ENCODE results near the gene COX17. TPM values are rescaled to one million over a fixed set of nuclear protein-coding genes. Genes with fewer than 3 reads are reported as not detected.

The COX17 gene
- total and polyA plus RNA-seq, 2 of the 13 experiments (the other 11 are each of a cell fraction or from before 2014, with no cell fraction given), result 41.4 to 51.0 TPM

DNA sequence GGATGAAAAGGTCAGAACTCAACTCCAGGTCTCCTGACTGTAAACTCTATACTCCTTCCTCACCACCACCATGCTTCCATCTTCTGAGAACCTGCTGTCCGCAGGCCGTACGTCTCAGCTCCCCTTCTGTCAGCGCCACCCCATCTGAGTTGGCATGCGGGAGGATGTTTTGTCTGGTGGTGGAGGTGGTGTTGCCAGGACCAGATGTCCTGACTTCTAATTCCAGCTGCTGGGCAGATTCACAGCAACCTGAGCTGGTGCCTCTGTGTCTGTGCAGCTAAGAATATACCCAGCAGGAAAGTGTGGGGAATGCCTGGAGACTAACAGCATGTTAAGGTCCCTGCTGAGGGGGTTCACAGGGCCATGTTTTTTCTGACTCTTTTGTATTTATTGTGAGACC lies 56.3 kb downstream of the COX17 start:
- intact Hi-C loops (cut with micrococcal nuclease; ENCODE audit: unreplicated experiment), result loop anchor here (5.0 kb wide), 1 partner anchor 309 kb away; no protein-coding TSS in a partner anchor
- Histone ChIP-seq H3K27me3 (ENCODE audit: control insufficient read depth in 1 of 2, insufficient read depth in 2 of 2, low read length in 2 of 2) (peaks cover 2 to 10% of the 10 kb centered on the region in 2 experiments; a peak in 2 of 5 replicates), H3K36me3 (replicated peaks in 1 of 2; ENCODE audit: control insufficient read depth in 1 of 2, insufficient read depth in 2 of 2, low read length in 2 of 2) (no peaks in the 10 kb centered on the region), H3K4me2 (ENCODE audit: low read depth, low read length) (no peak overlapping the region), H2AFZ (ENCODE audit: low read length) (no peak overlapping the region), H3K27ac (ENCODE audit: extremely low read length, insufficient read depth, low read length) (no peak overlapping the region), H3K4me3 (replicated peaks in 1 of 3; ENCODE audit: insufficient read depth in 1 of 3, low read depth in 2 of 3, low read length in 3 of 3) (no peak overlapping the region), H3K79me2 (ENCODE audit: insufficient read depth, low read length) (no peaks in the 10 kb centered on the region), H3K4me1 (ENCODE audit: insufficient read depth, low read length) (no peaks in the 10 kb centered on the region), H3K9ac (ENCODE audit: insufficient read depth, low read depth, low read length) (no peak overlapping the region), H4K20me1 (ENCODE audit: insufficient read depth, low read length) (no peaks in the 10 kb centered on the region), H3K9me3 (ENCODE audit: low read length) (no peaks in the 10 kb centered on the region)
- ChIA-PET CTCF (ENCODE audit: low intra/inter-chr PET ratio, low total read pairs) (no interaction called here), POLR2A (no interaction called here)
- in situ Hi-C loops (cut with HindIII; ENCODE audit: extremely low pct_ligation_motif_present, low pct_unique_long_range_greater_than_20kb), result no loop called here
- no TSS peak for BruUV-seq (replicated peaks)
- DNase-seq (ENCODE audit: low spot score) (no peak), ATAC-seq (no peak), FAIRE-seq (no peak)
- 86% methylated on average over 5 of the region's 5 CpGs for WGBS (ENCODE audit: low lambda C conversion rate)
- TF ChIP-seq, protein P1, sequence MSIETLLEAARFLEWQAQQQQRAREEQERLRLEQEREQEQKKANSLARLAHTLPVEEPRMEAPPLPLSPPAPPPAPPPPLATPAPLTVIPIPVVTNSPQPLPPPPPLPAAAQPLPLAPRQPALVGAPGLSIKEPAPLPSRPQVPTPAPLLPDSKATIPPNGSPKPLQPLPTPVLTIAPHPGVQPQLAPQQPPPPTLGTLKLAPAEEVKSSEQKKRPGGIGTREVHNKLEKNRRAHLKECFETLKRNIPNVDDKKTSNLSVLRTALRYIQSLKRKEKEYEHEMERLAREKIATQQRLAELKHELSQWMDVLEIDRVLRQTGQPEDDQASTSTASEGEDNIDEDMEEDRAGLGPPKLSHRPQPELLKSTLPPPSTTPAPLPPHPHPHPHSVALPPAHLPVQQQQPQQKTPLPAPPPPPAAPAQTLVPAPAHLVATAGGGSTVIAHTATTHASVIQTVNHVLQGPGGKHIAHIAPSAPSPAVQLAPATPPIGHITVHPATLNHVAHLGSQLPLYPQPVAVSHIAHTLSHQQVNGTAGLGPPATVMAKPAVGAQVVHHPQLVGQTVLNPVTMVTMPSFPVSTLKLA (IDR thresholded peaks at IDR 0.05), result no peak
- TF ChIP-seq ZNF883 (CRISPR knock-in tag; IDR thresholded peaks at IDR 0.05; ENCODE audit: not compliant biosample characterization), result no peak
- TF ChIP-seq, protein P2, sequence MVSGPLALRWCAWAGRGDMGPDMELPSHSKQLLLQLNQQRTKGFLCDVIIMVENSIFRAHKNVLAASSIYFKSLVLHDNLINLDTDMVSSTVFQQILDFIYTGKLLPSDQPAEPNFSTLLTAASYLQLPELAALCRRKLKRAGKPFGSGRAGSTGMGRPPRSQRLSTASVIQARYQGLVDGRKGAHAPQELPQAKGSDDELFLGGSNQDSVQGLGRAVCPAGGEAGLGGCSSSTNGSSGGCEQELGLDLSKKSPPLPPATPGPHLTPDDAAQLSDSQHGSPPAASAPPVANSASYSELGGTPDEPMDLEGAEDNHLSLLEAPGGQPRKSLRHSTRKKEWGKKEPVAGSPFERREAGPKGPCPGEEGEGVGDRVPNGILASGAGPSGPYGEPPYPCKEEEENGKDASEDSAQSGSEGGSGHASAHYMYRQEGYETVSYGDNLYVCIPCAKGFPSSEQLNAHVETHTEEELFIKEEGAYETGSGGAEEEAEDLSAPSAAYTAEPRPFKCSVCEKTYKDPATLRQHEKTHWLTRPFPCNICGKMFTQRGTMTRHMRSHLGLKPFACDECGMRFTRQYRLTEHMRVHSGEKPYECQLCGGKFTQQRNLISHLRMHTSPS (CRISPR knock-in tag; IDR thresholded peaks at IDR 0.05; ENCODE audit: low read depth), result no peak
- no peak for TF ChIP-seq NFIB (CRISPR knock-in tag; IDR thresholded peaks at IDR 0.05; ENCODE audit: borderline replicate concordance)
- TF ChIP-seq, protein P3, sequence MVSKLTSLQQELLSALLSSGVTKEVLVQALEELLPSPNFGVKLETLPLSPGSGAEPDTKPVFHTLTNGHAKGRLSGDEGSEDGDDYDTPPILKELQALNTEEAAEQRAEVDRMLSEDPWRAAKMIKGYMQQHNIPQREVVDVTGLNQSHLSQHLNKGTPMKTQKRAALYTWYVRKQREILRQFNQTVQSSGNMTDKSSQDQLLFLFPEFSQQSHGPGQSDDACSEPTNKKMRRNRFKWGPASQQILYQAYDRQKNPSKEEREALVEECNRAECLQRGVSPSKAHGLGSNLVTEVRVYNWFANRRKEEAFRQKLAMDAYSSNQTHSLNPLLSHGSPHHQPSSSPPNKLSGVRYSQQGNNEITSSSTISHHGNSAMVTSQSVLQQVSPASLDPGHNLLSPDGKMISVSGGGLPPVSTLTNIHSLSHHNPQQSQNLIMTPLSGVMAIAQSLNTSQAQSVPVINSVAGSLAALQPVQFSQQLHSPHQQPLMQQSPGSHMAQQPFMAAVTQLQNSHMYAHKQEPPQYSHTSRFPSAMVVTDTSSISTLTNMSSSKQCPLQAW (CRISPR knock-in tag; IDR thresholded peaks at IDR 0.05), result no peak
- TF ChIP-seq, protein P4, sequence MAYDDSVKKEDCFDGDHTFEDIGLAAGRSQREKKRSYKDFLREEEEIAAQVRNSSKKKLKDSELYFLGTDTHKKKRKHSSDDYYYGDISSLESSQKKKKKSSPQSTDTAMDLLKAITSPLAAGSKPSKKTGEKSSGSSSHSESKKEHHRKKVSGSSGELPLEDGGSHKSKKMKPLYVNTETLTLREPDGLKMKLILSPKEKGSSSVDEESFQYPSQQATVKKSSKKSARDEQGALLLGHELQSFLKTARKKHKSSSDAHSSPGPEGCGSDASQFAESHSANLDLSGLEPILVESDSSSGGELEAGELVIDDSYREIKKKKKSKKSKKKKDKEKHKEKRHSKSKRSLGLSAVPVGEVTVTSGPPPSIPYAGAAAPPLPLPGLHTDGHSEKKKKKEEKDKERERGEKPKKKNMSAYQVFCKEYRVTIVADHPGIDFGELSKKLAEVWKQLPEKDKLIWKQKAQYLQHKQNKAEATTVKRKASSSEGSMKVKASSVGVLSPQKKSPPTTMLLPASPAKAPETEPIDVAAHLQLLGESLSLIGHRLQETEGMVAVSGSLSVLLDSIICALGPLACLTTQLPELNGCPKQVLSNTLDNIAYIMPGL (CRISPR knock-in tag; IDR thresholded peaks at IDR 0.05; ENCODE audit: borderline replicate concordance in 1 of 2, low read depth in 1 of 2), result no peak
- TF ChIP-seq, protein P5, sequence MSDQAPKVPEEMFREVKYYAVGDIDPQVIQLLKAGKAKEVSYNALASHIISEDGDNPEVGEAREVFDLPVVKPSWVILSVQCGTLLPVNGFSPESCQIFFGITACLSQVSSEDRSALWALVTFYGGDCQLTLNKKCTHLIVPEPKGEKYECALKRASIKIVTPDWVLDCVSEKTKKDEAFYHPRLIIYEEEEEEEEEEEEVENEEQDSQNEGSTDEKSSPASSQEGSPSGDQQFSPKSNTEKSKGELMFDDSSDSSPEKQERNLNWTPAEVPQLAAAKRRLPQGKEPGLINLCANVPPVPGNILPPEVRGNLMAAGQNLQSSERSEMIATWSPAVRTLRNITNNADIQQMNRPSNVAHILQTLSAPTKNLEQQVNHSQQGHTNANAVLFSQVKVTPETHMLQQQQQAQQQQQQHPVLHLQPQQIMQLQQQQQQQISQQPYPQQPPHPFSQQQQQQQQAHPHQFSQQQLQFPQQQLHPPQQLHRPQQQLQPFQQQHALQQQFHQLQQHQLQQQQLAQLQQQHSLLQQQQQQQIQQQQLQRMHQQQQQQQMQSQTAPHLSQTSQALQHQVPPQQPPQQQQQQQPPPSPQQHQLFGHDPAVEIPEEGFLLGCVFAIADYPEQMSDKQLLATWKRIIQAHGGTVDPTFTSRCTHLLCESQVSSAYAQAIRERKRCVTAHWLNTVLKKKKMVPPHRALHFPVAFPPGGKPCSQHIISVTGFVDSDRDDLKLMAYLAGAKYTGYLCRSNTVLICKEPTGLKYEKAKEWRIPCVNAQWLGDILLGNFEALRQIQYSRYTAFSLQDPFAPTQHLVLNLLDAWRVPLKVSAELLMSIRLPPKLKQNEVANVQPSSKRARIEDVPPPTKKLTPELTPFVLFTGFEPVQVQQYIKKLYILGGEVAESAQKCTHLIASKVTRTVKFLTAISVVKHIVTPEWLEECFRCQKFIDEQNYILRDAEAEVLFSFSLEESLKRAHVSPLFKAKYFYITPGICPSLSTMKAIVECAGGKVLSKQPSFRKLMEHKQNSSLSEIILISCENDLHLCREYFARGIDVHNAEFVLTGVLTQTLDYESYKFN (CRISPR knock-in tag; conservative IDR thresholded peaks at IDR 0.05), result no peak
- no peak for TF ChIP-seq PPARG (CRISPR knock-in tag; conservative IDR thresholded peaks at IDR 0.05)
- no peak for TF ChIP-seq TAF1 (CRISPR knock-in tag; IDR thresholded peaks at IDR 0.05)
- no peak for TF ChIP-seq REPIN1 (CRISPR knock-in tag; IDR thresholded peaks at IDR 0.05; ENCODE audit: borderline replicate concordance, low read depth)
- TF ChIP-seq, protein P6, sequence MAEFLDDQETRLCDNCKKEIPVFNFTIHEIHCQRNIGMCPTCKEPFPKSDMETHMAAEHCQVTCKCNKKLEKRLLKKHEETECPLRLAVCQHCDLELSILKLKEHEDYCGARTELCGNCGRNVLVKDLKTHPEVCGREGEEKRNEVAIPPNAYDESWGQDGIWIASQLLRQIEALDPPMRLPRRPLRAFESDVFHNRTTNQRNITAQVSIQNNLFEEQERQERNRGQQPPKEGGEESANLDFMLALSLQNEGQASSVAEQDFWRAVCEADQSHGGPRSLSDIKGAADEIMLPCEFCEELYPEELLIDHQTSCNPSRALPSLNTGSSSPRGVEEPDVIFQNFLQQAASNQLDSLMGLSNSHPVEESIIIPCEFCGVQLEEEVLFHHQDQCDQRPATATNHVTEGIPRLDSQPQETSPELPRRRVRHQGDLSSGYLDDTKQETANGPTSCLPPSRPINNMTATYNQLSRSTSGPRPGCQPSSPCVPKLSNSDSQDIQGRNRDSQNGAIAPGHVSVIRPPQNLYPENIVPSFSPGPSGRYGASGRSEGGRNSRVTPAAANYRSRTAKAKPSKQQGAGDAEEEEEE (CRISPR knock-in tag; IDR thresholded peaks at IDR 0.05; ENCODE audit: borderline replicate concordance), result no peak
